ENCODE results near the gene CACNA2D1.

Gene CACNA2D1

DNA sequence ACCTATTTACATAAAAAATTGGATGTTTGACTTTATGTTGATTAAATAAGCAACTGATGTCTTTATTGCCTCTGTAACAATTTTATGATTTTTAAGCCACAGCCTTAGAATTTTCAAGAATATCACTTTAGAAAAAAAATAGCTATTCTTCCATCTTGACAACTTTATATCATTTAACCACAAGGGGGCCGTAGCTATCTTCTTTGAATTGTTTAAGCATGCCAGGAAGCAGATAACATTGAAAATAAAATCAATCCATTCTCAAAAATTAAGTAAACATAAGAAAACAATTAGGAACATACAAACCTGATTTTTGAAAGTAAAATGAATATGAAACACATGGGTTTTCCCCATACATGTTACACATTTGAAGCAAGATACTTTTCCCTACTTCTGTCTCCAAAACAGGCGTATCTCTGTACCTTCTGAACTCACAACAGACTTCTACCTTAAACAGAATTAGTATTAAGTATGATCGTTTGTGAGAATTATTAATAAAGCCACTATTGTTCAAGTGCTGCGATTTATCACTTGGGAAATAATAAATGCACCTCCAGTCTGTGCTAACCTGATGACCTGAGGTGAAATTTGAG is 209.0 kb downstream of the CACNA2D1 start:
- ATAC-seq, result peak; percentile 67; the same call in 2 of the 3 replicates
- TF ChIP-seq RARB (CRISPR knock-in tag; IDR thresholded peaks at IDR 0.05) (no peak), ZC3H10 (CRISPR knock-in tag; IDR thresholded peaks at IDR 0.05) (no peak), SNAI2 (CRISPR knock-in tag; IDR thresholded peaks at IDR 0.05) (no peak), CSDC2 (CRISPR knock-in tag; IDR thresholded peaks at IDR 0.05) (no peak), BACH2 (CRISPR knock-in tag; IDR thresholded peaks at IDR 0.05; ENCODE audit: borderline replicate concordance) (no peak), ZFP3 (CRISPR knock-in tag; IDR thresholded peaks at IDR 0.05) (no peak)
- TF ChIP-seq, protein P1, sequence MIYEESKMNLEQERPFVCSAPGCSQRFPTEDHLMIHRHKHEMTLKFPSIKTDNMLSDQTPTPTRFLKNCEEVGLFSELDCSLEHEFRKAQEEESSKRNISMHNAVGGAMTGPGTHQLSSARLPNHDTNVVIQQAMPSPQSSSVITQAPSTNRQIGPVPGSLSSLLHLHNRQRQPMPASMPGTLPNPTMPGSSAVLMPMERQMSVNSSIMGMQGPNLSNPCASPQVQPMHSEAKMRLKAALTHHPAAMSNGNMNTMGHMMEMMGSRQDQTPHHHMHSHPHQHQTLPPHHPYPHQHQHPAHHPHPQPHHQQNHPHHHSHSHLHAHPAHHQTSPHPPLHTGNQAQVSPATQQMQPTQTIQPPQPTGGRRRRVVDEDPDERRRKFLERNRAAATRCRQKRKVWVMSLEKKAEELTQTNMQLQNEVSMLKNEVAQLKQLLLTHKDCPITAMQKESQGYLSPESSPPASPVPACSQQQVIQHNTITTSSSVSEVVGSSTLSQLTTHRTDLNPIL (CRISPR knock-in tag; IDR thresholded peaks at IDR 0.05; ENCODE audit: low read depth), result no peak
- TF ChIP-seq, protein P2, sequence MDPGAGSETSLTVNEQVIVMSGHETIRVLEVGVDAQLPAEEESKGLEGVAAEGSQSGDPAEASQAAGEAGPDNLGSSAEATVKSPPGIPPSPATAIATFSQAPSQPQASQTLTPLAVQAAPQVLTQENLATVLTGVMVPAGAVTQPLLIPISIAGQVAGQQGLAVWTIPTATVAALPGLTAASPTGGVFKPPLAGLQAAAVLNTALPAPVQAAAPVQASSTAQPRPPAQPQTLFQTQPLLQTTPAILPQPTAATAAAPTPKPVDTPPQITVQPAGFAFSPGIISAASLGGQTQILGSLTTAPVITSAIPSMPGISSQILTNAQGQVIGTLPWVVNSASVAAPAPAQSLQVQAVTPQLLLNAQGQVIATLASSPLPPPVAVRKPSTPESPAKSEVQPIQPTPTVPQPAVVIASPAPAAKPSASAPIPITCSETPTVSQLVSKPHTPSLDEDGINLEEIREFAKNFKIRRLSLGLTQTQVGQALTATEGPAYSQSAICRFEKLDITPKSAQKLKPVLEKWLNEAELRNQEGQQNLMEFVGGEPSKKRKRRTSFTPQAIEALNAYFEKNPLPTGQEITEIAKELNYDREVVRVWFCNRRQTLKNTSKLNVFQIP (CRISPR knock-in tag; IDR thresholded peaks at IDR 0.05; ENCODE audit: borderline replicate concordance, low read depth), result no peak
- TF ChIP-seq, protein P3, sequence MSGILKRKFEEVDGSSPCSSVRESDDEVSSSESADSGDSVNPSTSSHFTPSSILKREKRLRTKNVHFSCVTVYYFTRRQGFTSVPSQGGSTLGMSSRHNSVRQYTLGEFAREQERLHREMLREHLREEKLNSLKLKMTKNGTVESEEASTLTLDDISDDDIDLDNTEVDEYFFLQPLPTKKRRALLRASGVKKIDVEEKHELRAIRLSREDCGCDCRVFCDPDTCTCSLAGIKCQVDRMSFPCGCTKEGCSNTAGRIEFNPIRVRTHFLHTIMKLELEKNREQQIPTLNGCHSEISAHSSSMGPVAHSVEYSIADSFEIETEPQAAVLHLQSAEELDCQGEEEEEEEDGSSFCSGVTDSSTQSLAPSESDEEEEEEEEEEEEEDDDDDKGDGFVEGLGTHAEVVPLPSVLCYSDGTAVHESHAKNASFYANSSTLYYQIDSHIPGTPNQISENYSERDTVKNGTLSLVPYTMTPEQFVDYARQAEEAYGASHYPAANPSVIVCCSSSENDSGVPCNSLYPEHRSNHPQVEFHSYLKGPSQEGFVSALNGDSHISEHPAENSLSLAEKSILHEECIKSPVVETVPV (CRISPR knock-in tag; IDR thresholded peaks at IDR 0.05), result no peak

DNA sequence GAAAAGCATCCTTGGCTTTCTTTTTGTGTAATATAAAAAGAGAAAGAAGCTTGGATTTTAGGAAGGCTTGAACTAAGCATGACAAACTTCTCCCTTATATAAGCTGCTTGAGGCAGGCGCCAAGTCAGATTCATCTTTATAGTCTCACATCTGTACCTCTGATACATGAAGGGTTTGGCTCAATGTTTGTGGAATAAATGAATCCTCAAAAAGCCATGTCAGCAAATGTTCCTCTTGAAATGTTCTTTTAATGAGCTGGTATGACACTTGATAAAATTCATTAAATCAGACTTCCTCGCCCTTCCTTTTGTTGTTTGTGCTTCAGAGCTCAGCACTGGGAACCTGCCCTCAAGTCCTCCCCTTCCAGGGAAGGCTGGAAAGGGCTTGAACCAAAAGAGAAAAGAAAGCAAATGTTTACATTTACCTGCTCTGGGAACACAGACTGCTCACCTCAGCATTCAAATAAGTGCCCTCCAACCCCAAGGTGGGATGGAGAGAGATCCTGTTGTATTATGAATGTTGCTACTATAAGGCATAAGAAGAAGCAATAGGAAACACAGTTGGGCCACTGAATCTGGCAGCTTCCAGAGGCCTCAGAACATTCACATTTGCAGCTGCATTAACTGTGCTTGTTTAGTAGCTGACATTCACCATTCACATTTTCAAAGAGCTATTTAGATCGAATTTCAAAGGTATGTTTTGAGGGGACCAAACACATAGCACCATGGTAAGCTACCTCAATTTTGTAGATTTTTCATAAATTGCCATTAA is 212.6 kb downstream of the CACNA2D1 start:
- TF ChIP-seq, protein P2 (CRISPR knock-in tag; IDR thresholded peaks at IDR 0.05; ENCODE audit: borderline replicate concordance, low read depth), result no peak
- no peak for TF ChIP-seq TOX (CRISPR knock-in tag; IDR thresholded peaks at IDR 0.05; ENCODE audit: borderline replicate concordance)
- TF ChIP-seq ZNF565 (CRISPR knock-in tag; conservative IDR thresholded peaks at IDR 0.05; ENCODE audit: low read depth), result no peak
- TF ChIP-seq ESRRG (CRISPR knock-in tag; IDR thresholded peaks at IDR 0.05), result no peak
- TF ChIP-seq SNAI2 (CRISPR knock-in tag; IDR thresholded peaks at IDR 0.05), result no peak
- TF ChIP-seq, protein P4, sequence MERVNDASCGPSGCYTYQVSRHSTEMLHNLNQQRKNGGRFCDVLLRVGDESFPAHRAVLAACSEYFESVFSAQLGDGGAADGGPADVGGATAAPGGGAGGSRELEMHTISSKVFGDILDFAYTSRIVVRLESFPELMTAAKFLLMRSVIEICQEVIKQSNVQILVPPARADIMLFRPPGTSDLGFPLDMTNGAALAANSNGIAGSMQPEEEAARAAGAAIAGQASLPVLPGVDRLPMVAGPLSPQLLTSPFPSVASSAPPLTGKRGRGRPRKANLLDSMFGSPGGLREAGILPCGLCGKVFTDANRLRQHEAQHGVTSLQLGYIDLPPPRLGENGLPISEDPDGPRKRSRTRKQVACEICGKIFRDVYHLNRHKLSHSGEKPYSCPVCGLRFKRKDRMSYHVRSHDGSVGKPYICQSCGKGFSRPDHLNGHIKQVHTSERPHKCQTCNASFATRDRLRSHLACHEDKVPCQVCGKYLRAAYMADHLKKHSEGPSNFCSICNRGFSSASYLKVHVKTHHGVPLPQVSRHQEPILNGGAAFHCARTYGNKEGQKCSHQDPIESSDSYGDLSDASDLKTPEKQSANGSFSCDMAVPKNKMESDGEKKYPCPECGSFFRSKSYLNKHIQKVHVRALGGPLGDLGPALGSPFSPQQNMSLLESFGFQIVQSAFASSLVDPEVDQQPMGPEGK (CRISPR knock-in tag; IDR thresholded peaks at IDR 0.05; ENCODE audit: borderline replicate concordance), result no peak
- no peak for TF ChIP-seq ZFP3 (CRISPR knock-in tag; IDR thresholded peaks at IDR 0.05)
- no peak for TF ChIP-seq ZNF8 (CRISPR knock-in tag; IDR thresholded peaks at IDR 0.05)
- no peak for TF ChIP-seq OSR1 (CRISPR knock-in tag; IDR thresholded peaks at IDR 0.05)
- TF ChIP-seq, protein P3 (CRISPR knock-in tag; IDR thresholded peaks at IDR 0.05), result no peak
- TF ChIP-seq TCF4 (CRISPR knock-in tag; IDR thresholded peaks at IDR 0.05; ENCODE audit: borderline replicate concordance), result no peak
- ATAC-seq, result no peak

DNA sequence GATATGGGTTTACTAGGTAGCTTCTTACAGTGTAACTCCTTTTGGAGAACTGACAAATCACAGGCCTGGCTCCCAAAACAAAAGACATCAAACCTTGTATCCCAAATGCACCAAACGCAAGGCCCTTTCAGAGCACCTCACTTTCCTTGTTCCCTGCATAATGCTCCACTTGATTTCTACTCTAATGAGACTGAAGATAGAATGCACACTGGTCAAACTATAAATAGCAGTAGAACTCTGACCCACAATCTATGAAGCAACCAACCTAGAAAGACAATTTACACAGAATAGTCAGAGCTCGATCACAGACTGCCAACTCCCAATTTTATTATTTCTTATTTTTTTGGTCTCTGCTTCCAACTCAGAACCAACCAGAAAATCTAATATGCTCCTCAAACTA is 214.4 kb downstream of the CACNA2D1 start:
- no peak for ATAC-seq
- TF ChIP-seq, protein P5, sequence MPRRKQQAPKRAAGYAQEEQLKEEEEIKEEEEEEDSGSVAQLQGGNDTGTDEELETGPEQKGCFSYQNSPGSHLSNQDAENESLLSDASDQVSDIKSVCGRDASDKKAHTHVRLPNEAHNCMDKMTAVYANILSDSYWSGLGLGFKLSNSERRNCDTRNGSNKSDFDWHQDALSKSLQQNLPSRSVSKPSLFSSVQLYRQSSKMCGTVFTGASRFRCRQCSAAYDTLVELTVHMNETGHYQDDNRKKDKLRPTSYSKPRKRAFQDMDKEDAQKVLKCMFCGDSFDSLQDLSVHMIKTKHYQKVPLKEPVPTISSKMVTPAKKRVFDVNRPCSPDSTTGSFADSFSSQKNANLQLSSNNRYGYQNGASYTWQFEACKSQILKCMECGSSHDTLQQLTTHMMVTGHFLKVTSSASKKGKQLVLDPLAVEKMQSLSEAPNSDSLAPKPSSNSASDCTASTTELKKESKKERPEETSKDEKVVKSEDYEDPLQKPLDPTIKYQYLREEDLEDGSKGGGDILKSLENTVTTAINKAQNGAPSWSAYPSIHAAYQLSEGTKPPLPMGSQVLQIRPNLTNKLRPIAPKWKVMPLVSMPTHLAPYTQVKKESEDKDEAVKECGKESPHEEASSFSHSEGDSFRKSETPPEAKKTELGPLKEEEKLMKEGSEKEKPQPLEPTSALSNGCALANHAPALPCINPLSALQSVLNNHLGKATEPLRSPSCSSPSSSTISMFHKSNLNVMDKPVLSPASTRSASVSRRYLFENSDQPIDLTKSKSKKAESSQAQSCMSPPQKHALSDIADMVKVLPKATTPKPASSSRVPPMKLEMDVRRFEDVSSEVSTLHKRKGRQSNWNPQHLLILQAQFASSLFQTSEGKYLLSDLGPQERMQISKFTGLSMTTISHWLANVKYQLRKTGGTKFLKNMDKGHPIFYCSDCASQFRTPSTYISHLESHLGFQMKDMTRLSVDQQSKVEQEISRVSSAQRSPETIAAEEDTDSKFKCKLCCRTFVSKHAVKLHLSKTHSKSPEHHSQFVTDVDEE (CRISPR knock-in tag; IDR thresholded peaks at IDR 0.05), result no peak
- TF ChIP-seq ZFP3 (CRISPR knock-in tag; IDR thresholded peaks at IDR 0.05), result no peak
- no peak for TF ChIP-seq PPARA (CRISPR knock-in tag; IDR thresholded peaks at IDR 0.05; ENCODE audit: borderline replicate concordance)
- TF ChIP-seq TCF4 (CRISPR knock-in tag; IDR thresholded peaks at IDR 0.05; ENCODE audit: borderline replicate concordance), result no peak
- no peak for TF ChIP-seq ZNF70 (CRISPR knock-in tag; IDR thresholded peaks at IDR 0.05)
- no peak for TF ChIP-seq ESRRG (CRISPR knock-in tag; IDR thresholded peaks at IDR 0.05)
- no peak for TF ChIP-seq OSR1 (CRISPR knock-in tag; IDR thresholded peaks at IDR 0.05)
- no peak for TF ChIP-seq BACH2 (CRISPR knock-in tag; IDR thresholded peaks at IDR 0.05; ENCODE audit: borderline replicate concordance)
- TF ChIP-seq GLIS3 (CRISPR knock-in tag; IDR thresholded peaks at IDR 0.05), result no peak
- TF ChIP-seq, protein P3 (CRISPR knock-in tag; IDR thresholded peaks at IDR 0.05), result no peak
- no peak for TF ChIP-seq ZFP30 (CRISPR knock-in tag; IDR thresholded peaks at IDR 0.05)

Measured in SK-N-SH treated with all-trans-retinoic acid at 6 μM for 48 hours (cell line).